ENCODE measurements around the gene YTHDC1. TPM values are rescaled to one million over a fixed set of nuclear protein-coding genes. Genes with fewer than 3 reads are reported as not detected.

The YTHDC1 gene
- total RNA-seq, 2 donors from 2014 or later, result 170 to 184 TPM

DNA sequence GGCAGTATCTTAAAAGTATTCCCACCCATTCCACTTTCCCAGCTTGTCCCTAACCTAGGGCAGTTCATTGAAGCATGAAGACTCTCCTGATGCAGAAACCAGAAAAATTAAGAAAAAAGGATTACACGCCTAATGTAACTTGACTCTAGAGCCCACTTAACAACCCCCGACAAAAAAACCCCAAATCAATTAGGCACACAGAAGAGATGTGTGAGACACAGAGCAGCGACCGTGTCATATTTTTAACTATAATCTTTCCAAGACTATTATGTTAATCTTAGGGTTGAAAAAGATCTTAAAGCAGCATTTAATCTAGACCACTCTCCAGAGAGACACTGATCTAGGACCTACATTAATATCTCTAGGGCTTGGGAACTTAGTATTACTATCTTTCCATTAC is 1.3 kb downstream of the YTHDC1 start:
- peaks cover 29% of the 10 kb centered on the region for H3K36me3 ChIP-seq (ENCODE audit: control insufficient read depth, insufficient read depth, low read length)
- H3K9me3 Mint-ChIP-seq, result peaks cover 2% of the 10 kb centered on the region
- H3K27ac ChIP-seq (ENCODE audit: low read depth, low read length), result peak overlapping the region; percentile 99
- 0% methylated on average over 4 of the region's 4 CpGs; no CpG with 5 or more reads in 1 of the 2 experiments for WGBS, 2 experiments (ENCODE audit: insufficient coverage in 1 of 2, insufficient read length in 1 of 2)
- peak overlapping the region; percentile 99 for H3K9ac ChIP-seq (ENCODE audit: extremely low read depth, low read length, poor library complexity, severe bottlenecking)
- no peak for DNase-seq
- TF ChIP-seq CTCF (conservative IDR thresholded peaks at IDR 0.05), result no peak
- H3K4me3 ChIP-seq (ENCODE audit: low read length), result peak overlapping the region; percentile 95
- no peaks in the 10 kb centered on the region for H3K27me3 ChIP-seq (ENCODE audit: control insufficient read depth, insufficient read depth, low read length, poor library complexity, severe bottlenecking)
- no peaks in the 10 kb centered on the region for H3K9me3 ChIP-seq (ENCODE audit: control insufficient read depth, low read length)
- H3K4me3 Mint-ChIP-seq, result peak overlapping the region; percentile 82
- H3K27me3 Mint-ChIP-seq (ENCODE audit: insufficient read depth), result no peaks in the 10 kb centered on the region
- peaks cover 21% of the 10 kb centered on the region for H3K4me1 Mint-ChIP-seq
- peaks cover 28% of the 10 kb centered on the region for H3K36me3 Mint-ChIP-seq (ENCODE audit: low read depth)
- peak overlapping the region; percentile 99 for H3K27ac Mint-ChIP-seq
- H3K4me1 ChIP-seq (ENCODE audit: control insufficient read depth, insufficient read depth, low read length), result peaks cover 5% of the 10 kb centered on the region

- no peak overlapping the region for H3K27ac ChIP-seq (ENCODE audit: low read depth, low read length)
- H3K4me3 ChIP-seq (ENCODE audit: low read length), result peak overlapping the region; percentile 95
- no peaks in the 10 kb centered on the region for H3K27me3 Mint-ChIP-seq (ENCODE audit: insufficient read depth)
- peak overlapping the region; percentile 99 for H3K9ac ChIP-seq (ENCODE audit: extremely low read depth, low read length, poor library complexity, severe bottlenecking)
- H3K4me1 Mint-ChIP-seq, result peaks cover 21% of the 10 kb centered on the region
- WGBS, 2 experiments (ENCODE audit: insufficient coverage in 1 of 2, insufficient read length in 1 of 2), result 3 to 12% methylated on average over 3 to 5 of the region's 5 CpGs
- H3K9me3 ChIP-seq (ENCODE audit: control insufficient read depth, low read length), result no peaks in the 10 kb centered on the region
- H3K9me3 Mint-ChIP-seq, result peaks cover 2% of the 10 kb centered on the region
- no peak for TF ChIP-seq CTCF (conservative IDR thresholded peaks at IDR 0.05)
- peak overlapping the region; percentile 82 for H3K4me3 Mint-ChIP-seq
- peak overlapping the region; percentile 99 for H3K27ac Mint-ChIP-seq
- peaks cover 28% of the 10 kb centered on the region for H3K36me3 Mint-ChIP-seq (ENCODE audit: low read depth)
- DNase-seq, result no peak
- H3K27me3 ChIP-seq (ENCODE audit: control insufficient read depth, insufficient read depth, low read length, poor library complexity, severe bottlenecking), result no peaks in the 10 kb centered on the region
- peaks cover 30% of the 10 kb centered on the region for H3K36me3 ChIP-seq (ENCODE audit: control insufficient read depth, insufficient read depth, low read length)
- peaks cover 5% of the 10 kb centered on the region for H3K4me1 ChIP-seq (ENCODE audit: control insufficient read depth, insufficient read depth, low read length)
These were observed 2.0 kb downstream of the YTHDC1 start for GRCh38 chr4:68347845-68348244.

DNA sequence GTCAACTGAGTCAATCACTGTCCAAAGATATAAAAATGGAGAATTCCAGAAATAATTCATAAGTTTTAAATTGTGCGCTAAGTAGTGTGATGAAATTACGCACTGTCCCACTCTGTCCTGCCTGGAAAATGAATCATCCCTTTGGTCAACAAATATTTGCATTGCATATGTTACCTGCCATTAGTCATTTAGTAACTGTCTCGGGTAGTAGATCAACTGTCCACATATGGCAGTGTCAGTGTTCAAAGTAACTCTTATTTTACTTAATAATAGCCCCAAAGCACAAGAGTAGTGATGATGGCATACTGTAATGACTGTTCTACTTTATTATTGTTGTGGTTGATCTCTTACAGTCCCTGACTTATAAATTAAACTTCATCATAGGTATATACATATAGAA is 3.4 kb downstream of the YTHDC1 start:
- peaks cover 28% of the 10 kb centered on the region for H3K36me3 Mint-ChIP-seq (ENCODE audit: low read depth)
- H3K27me3 Mint-ChIP-seq (ENCODE audit: insufficient read depth), result no peaks in the 10 kb centered on the region
- H3K4me1 ChIP-seq (ENCODE audit: control insufficient read depth, insufficient read depth, low read length), result peaks cover 5% of the 10 kb centered on the region
- H3K27ac ChIP-seq (ENCODE audit: low read depth, low read length), result no peak overlapping the region
- TF ChIP-seq CTCF (conservative IDR thresholded peaks at IDR 0.05), result no peak
- no peaks in the 10 kb centered on the region for H3K27me3 ChIP-seq (ENCODE audit: control insufficient read depth, insufficient read depth, low read length, poor library complexity, severe bottlenecking)
- DNase-seq, result no peak
- H3K27ac Mint-ChIP-seq, result peak overlapping the region; percentile 44
- peak overlapping the region; percentile 95 for H3K4me3 ChIP-seq (ENCODE audit: low read length)
- H3K9ac ChIP-seq (ENCODE audit: extremely low read depth, low read length, poor library complexity, severe bottlenecking), result no peak overlapping the region
- H3K9me3 Mint-ChIP-seq, result no peaks in the 10 kb centered on the region
- peak overlapping the region; percentile 82 for H3K4me3 Mint-ChIP-seq
- H3K36me3 ChIP-seq (ENCODE audit: control insufficient read depth, insufficient read depth, low read length), result peaks cover 41% of the 10 kb centered on the region
- no peaks in the 10 kb centered on the region for H3K9me3 ChIP-seq (ENCODE audit: control insufficient read depth, low read length)
- peaks cover 30% of the 10 kb centered on the region for H3K4me1 Mint-ChIP-seq
- 94 to 100% methylated on average over 2 to 3 of the region's 3 CpGs for WGBS, 2 experiments (ENCODE audit: insufficient coverage in 1 of 2, insufficient read length in 1 of 2)

Data from endodermal cell (in vitro differentiated cells).